ENCODE data around the gene VSTM1.

DNA sequence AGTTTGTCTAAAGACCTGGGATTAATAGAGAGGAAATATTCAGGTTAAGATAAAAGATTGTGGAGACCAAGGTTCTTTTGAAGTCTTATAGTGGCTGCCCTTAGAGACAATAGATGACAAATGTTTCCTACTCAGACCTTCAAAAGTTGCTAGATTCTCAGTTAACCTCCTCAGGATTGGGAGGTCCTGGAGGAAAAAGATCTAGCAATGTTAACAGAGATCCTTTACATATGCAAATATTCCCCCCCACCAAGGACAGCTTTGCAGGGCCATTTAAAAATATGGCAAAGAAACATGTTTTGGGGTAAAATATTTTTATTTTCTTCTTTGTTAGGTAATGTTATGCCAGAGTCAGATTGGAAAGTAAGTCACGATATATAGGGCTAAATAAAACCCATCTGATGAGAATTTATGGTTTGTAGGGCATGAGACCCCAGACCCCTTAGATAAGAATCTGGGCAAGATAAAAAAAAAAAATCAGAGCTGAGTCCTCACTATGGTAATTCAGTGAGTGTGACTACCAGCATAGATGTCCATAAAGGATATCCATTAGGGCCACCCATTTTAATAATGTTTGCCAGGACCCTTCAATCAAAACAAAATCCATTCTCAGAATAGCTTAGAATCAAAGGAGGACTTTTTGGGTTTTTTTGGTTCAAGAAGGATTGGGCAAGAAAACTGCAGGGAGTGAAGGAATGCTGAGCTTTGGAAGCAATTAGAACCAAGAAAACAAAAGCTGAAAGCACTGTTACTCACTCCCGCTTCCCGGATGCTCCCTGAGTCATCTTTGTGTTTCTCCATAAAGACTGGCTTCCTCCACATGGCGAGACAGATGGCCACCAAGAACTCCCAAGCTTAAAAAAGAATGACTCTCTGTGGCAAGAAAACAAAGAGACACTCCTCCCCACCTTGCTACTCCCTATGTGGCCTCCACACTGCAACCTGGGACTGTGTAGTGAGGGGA is 28.2 kb downstream of the VSTM1 start:
- TF ChIP-seq, protein P1, sequence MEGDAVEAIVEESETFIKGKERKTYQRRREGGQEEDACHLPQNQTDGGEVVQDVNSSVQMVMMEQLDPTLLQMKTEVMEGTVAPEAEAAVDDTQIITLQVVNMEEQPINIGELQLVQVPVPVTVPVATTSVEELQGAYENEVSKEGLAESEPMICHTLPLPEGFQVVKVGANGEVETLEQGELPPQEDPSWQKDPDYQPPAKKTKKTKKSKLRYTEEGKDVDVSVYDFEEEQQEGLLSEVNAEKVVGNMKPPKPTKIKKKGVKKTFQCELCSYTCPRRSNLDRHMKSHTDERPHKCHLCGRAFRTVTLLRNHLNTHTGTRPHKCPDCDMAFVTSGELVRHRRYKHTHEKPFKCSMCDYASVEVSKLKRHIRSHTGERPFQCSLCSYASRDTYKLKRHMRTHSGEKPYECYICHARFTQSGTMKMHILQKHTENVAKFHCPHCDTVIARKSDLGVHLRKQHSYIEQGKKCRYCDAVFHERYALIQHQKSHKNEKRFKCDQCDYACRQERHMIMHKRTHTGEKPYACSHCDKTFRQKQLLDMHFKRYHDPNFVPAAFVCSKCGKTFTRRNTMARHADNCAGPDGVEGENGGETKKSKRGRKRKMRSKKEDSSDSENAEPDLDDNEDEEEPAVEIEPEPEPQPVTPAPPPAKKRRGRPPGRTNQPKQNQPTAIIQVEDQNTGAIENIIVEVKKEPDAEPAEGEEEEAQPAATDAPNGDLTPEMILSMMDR (IDR thresholded peaks at IDR 0.05), result no peak
- TF ChIP-seq NR1H2 (CRISPR knock-in tag; IDR thresholded peaks at IDR 0.05) (no peak), MYBL2 (CRISPR knock-in tag; IDR thresholded peaks at IDR 0.05) (no peak)
